ENCODE results near the gene AMFR.

- TF ChIP-seq CTCF (conservative IDR thresholded peaks at IDR 0.05), result no peak
- no peak for TF ChIP-seq EZH2 (IDR thresholded peaks at IDR 0.05; ENCODE audit: low read depth)
These were observed 86.6 kb downstream of the AMFR start for GRCh38 chr16:56338566-56339318.
